GM18951 (cell line): ENCODE data around the gene ARHGAP26.

Experiments used
- POLR2A ChIP-seq: IDR thresholded peaks from 4 replicates; pipeline ENCODE4 v1.6.1; 2011; ENCODE audit warnings: mild to moderate bottlenecking; ENCODE audit not compliant: insufficient read length, insufficient read depth; ENCODE audit errors: extremely low read depth
- in situ Hi-C: fragments of 300-500 bp; cut with MboI; formaldehyde crosslinking; loops from one replicate; pipeline ENCODE4 v1.12.0; 2022; ENCODE audit warnings: low sequenced_read_pairs, mixed read lengths, inconsistent platforms; ENCODE audit not compliant: unreplicated experiment

The ARHGAP26 gene

DNA sequence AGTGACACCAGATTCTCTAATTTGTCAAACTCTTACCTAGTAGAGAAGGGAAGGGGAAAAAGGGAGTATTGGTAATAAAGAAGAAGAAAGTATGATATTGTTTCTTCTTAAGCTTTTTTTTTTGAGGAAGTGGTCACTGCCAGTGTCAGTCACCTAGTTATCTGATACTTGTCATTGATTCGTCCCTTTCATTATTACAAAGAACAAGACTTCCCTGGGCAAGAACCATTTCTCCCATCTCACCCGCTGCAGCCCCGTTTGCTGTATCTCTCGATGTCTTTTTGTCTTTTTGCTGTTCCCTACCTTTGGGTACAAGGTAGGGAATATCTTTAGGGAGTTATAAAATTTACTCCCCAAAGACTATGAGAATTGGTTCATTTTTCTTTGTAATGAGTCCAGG lies 249.0 kb downstream of the ARHGAP26 start:
- in situ Hi-C loops: loop anchor here (10.0 kb wide), 1 partner anchor 376 kb away; no protein-coding TSS in a partner anchor
- TF ChIP-seq POLR2A: no peak

DNA sequence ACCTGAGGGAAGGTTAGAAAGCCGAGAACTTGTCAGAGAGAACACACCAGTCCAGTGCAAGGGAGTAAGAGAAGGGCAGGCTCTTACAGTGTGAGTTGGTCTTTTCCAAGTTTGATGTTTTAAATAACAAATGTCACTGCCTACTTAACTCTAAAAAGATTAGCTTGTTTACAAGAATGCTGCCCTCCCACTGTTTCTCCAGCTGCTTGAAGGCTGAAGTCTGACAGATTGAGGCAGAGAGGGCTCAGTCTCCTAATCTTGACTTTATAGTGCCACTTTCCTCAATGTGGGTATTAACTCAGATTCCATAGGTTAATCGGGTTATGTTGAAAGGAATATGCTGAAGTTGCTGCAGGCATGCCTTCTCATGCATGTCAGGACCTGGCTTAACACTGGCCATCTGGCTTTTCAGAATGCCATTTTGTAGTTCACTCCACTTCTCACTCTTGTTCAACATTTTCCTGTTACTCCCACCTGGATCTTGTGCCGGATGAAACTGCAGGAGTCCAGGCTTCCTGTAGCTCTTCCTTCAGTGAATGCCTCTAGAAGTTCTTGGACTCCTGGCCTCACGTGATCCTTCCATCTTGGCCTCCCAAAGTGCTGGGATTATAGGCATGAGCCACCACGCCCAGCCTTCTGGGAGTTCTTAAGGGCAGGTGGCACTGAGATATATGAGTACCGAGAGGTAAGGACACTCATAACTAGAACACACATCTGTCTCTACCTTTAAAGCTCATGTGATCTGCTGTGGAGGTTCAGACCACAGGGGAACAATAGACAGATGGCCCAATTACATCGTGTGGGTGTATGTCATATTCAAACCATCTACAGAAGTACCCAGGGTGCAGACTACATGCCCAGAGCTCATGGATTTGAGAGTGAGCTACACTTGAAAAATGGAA lies 249.7 kb downstream of the ARHGAP26 start:
- in situ Hi-C loops: loop anchor here (10.0 kb wide), 1 partner anchor 375 kb away; no protein-coding TSS in a partner anchor
- no peak for TF ChIP-seq POLR2A

DNA sequence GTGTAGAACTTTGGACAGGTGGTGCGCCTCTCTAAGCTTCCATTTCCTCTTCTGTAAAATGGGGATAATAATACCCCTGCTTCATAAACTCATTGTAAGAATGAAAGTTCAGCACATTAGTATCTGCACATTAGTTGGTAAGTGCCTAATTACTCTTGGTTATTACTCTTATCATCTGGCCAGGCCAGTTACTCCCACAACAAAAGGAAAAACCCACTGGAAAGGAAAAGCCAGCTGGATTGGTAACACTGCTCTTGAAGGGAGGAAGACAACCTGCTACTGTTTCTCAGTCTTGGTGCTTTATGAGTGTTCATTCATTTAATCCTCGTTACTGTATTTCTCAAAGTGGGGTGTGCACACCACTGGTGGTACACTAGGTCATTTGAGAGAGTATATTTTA lies 251.4 kb downstream of the ARHGAP26 start:
- in situ Hi-C loops: no loop called here
- TF ChIP-seq POLR2A: no peak

DNA sequence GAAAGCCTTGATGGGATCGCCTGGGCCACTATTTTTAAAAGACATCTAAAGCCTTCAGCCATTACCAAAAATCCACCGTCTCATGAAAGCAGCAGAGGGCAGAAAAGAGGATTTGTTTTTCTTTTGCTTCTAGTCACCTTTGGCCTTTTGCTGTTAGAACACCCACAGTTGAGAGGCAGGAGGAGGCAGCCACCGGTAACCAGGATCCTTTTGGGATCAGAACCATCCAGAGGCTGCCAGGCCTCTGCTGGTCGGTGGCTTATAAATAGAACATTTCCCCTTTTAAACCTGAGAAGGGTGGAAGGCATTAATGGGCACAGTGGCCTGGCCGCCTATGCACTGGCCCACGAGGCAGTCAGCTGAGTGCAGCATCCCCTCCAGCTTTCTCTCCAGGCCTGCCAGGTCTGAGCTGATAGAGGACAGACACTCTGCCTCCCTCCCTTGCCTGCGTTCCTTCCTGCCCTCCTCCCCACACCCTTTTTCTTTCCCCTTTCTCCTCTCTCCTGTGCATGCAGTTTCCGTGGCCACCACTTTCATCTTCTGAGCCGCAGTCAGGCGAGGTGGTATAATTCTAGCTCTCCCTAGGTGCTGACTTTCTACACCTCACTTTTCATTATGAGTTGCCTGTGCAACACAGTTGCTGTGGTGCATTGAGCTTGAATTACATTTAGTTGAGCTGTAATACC lies 253.4 kb downstream of the ARHGAP26 start:
- in situ Hi-C loops: no loop called here
- TF ChIP-seq POLR2A: peak; percentile 41

DNA sequence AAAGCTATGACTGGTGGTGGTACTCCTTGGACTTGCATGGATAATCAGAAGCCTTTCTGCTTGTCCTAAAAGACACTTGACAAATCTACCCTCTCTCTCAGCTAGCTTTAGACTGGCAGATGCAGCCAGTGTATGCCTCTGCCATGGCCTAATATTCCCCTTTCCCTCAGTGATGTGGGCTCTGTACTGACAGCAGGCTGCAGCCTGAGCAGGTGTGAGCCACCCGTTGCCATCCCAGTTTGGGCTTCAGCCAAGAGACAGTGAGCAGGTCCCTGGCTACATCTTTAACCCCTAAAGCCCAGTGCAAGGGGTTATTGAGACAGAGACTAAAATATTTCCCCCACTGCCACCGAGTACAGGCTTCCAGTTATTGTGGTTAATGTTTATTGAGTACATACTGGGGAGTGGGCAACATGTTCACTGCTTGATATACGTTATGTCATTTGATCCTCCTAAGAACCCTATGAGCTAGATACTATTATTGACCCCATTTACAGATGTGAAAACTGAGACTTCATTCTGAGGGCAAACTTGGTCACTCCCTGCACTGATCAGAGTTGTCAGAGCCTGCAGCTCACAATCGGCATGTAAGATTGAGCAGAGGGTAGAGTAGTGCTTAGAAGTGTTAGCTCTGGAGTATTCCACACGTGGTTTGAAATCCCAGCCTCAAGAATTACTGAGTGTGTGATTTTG lies 254.2 kb downstream of the ARHGAP26 start:
- no peak for TF ChIP-seq POLR2A
- in situ Hi-C loops: no loop called here

DNA sequence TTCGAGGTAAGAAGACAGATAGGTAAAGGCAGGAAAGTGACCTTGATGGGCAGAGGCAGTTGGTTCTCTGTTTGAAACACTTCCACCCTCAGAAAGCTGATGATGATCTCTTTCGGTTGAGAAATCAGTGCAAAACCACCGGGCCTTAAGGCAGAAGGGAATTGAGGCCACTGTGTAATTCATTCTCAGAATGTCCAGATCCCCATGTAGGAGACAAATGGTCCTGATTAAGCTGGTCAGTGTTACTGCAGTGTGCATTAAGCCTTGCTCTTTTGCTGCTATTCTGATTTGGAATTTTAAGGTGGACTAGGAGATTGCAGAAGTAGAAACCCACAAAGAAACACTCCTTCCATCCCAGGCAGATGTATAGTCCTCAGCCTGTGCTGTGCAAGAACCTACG lies 255.2 kb downstream of the ARHGAP26 start:
- in situ Hi-C loops: no loop called here
- TF ChIP-seq POLR2A: no peak

DNA sequence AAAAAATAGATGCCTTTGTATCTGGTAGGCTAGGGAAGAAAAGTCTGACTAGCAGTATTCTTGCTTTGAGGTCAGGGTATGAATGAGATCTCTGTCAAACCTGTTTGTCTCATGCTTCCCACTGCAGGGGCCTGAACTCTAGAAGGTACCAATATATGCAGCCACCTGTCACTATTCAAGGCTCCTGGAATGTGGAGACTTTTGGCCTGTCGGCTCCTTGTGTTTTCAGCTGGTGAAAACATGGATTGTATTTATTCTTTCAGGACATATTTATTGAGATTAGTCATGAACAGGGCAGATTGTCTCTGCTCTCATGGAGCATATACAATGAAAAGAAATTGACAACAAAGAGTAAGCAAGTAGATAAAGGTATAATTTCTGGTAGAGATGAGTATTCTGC lies 255.8 kb downstream of the ARHGAP26 start:
- in situ Hi-C loops: no loop called here
- no peak for TF ChIP-seq POLR2A

DNA sequence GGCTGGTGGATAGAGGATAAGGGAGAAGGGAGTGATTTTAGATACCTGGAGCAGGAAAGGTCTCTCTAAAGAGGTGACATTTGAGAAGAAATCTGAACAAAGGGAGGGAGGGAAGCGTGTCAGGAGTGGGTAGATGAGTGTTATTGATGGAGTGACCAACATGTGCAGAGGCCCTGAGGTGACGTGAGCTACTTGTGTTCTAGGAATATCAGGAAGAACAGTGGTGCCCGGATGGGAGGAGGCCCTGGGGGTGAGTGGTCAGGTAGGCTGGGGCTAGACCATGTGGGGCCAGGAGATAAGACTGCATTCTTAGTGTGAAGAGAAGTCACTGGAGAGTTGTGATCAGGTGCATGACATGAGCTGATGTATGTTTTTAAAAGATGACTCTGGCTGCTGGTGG lies 256.2 kb downstream of the ARHGAP26 start:
- TF ChIP-seq POLR2A: no peak
- in situ Hi-C loops: no loop called here

DNA sequence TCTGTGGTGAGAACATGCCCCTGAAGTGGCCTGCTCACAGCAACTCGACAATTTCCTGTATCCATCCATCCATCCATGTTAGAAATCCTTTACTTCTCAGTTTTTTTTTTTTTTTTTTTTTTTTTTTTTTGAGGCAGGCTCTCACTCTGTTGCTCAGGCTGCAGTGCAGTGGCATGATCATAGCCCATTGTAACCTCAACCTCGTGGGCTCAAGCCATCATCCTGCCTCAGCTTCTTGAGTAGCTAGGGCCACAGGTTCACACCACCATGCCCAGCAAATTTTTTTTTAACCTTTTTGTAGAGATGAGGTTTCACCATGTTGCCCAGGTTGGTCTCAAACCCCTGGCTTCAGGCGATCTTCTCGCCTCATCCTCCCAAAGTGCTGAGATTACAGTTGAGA lies 259.1 kb downstream of the ARHGAP26 start:
- TF ChIP-seq POLR2A: no peak
- in situ Hi-C loops: no loop called here

DNA sequence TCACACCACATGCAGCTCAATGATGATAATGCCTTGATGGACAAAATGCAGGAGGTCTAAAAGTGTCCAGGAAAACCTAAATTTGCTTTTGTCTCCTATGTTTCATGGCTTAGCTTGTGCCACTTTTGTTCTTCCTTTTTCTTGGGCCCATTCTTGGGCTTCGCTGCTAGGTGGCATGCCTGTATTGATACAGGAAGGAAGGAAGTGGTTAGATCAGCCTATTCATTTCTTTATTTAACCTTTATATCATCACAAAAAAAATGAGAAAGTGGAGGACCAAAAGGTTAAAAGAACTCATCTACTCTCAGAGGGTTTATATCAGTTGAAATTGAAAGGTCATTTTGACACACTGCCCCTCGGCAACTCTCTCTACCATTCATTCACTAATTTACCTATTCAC lies 260.2 kb downstream of the ARHGAP26 start:
- in situ Hi-C loops: no loop called here
- TF ChIP-seq POLR2A: no peak

DNA sequence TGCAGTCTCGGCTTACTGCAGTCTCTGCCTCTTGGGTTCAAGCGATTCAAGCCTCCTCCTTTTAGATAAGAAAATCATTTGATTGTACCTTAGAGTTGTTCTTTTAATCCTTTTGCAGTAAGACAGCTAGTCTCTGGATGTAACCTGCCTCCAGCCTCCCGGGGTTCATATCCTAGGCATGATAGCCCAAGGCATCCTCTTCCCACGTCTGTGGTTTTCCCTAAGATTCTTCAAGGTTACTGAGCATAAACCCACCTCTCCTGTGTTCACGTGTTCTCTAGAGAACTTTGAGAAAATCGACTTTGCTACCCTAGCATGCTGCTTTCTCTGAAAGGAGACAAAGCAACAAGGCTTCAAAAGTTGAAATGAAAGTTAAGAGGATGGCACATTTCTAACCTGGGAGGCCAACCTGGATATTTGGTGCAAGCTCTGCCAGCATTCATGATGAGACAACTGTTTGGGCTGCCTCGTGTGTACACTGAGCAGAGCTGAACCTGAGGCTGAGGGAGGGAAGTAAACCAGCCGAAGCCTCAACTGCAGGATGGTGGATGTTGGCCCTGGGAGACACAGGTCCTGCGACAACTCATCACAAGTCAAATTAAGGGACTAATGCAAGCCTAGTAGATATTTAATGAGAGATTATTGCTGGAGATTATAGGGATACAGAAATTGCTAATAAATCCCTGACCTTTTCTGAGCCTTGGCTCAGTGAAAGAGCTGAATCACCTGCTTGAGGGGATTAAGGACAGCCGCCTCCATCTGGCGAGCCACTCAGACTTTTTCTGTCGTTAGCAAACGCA lies 261.8 kb downstream of the ARHGAP26 start:
- TF ChIP-seq POLR2A: no peak

DNA sequence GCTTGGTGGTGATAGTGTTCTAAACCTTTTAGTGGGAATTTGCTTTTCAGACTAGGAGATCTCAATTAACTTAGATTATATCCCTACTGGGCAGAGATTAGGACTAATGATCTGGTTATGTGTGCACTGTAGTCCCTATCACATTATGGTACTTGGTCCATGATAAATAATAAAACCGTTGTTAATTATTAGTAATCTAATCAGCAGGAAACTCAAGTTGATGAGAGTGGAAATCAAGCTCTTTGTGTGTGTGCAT lies 262.3 kb downstream of the ARHGAP26 start:
- TF ChIP-seq POLR2A: no peak
- in situ Hi-C loops: no loop called here

More for the DNA sequence above, 261.8 kb downstream of the ARHGAP26 start:
- in situ Hi-C loops: no loop called here

DNA sequence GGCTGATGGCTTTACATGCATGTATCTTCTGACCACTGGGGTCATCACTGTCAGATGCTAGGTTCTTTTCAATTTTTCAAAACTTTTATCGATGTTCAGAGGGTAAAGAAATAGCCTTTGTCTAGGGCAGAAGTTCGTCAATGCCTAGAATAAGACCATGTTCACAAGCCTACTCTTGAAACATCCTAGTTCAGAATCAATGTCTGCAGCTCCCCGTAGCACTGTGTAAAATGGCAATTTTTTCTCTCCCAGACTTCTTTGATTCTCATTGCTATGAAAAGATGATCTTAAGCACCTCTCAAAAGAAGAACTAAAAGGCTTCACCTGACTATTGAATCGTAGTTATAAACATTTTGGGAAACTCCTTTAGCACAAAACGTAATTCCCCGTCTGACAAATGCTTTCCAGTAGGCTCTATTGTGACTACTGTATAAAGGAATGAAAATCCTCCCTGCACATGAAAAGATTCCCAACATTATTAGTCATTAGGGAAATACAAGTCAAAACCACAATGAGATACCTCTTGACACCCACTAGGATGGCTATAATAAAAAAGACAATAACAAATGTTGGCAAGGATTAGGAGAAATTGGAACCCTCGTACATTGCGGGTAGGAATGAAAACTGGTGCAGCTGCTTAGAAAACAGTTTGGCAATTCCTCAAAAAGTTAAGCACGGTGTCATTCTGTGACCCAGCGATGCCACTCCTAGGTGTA lies 263.5 kb downstream of the ARHGAP26 start:
- no peak for TF ChIP-seq POLR2A
- in situ Hi-C loops: no loop called here
